ENCODE measurements around the gene PIPOX. TPM values are rescaled to one million over a fixed set of nuclear protein-coding genes. Genes with fewer than 3 reads are reported as not detected.

PIPOX gene
- total and polyA plus RNA-seq, 2 experiments from 2014 or later = 10.2 to 15.8 TPM

DNA sequence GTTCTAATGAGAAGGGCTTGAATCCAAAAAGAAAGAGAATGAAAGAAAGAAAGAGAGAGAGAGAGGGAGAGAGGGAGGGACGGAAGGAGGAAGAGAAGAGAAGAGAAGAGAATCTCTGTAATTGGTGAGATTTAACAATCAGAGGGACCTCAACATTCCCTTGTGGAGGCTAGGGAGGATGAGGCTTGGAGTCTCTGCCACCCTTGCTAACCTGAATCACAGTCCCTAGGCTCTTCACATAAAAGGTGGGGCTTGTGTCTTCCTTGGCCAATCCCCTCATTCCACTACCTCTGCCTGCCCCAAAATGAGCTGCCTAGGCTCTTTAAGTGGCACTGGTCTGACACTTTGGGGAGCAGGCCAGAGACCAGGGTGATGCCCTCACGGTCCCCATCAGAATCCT lies 30.1 kb downstream of the PIPOX start:
- Histone ChIP-seq H3K36me3 (replicated peaks; ENCODE audit: insufficient read depth, low read depth) (no peaks in the 10 kb centered on the region), H3K9me3 (ENCODE audit: low read depth) (no peaks in the 10 kb centered on the region), H2AFZ (no peak overlapping the region), H3K4me3 (no peak overlapping the region), H3K79me2 (no peaks in the 10 kb centered on the region), H3K27me3 (no peaks in the 10 kb centered on the region), H3K4me1 (ENCODE audit: insufficient read depth) (no peaks in the 10 kb centered on the region), H3K4me2 (no peak overlapping the region), H3K27ac (no peak overlapping the region), H3K9me2 (replicated peaks; ENCODE audit: insufficient read depth) (no peaks in the 10 kb centered on the region), H4K20me1 (ENCODE audit: insufficient read depth, poor library complexity, severe bottlenecking) (no peaks in the 10 kb centered on the region)
- 88% methylated on average over 2 of the region's 2 CpGs for WGBS (ENCODE audit: low lambda C conversion rate, missing lambda C conversion rate)
- TF ChIP-seq EZH2phosphoT487 (IDR thresholded peaks at IDR 0.05; ENCODE audit: low read depth, severe bottlenecking, unreplicated experiment) = no peak
- TF ChIP-seq, protein P1, sequence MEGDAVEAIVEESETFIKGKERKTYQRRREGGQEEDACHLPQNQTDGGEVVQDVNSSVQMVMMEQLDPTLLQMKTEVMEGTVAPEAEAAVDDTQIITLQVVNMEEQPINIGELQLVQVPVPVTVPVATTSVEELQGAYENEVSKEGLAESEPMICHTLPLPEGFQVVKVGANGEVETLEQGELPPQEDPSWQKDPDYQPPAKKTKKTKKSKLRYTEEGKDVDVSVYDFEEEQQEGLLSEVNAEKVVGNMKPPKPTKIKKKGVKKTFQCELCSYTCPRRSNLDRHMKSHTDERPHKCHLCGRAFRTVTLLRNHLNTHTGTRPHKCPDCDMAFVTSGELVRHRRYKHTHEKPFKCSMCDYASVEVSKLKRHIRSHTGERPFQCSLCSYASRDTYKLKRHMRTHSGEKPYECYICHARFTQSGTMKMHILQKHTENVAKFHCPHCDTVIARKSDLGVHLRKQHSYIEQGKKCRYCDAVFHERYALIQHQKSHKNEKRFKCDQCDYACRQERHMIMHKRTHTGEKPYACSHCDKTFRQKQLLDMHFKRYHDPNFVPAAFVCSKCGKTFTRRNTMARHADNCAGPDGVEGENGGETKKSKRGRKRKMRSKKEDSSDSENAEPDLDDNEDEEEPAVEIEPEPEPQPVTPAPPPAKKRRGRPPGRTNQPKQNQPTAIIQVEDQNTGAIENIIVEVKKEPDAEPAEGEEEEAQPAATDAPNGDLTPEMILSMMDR (IDR thresholded peaks at IDR 0.05; ENCODE audit: poor library complexity) = no peak
- TF ChIP-seq EZH2 (IDR thresholded peaks at IDR 0.05; ENCODE audit: borderline replicate concordance) = no peak
- no peak for DNase-seq (ENCODE audit: low spot score)

DNA sequence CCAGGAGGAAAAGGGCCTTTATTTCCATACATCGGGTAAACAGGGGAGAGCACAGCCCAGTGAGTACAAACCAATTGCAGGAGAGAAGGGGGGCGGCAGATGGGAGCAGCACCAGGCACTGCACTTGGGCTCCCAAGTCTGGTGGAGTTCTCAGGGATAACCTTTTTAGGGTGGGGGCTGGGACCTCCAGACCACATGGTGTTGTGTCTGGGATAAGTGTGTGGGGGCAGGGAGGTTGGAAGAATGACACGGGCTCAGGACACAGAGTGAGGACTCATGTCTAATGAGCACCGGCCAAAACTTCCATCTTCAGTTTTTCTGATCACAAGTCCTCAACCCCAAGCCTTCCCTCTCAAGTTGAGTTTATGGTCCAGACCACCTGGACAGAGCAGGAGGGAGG lies 30.6 kb downstream of the PIPOX start:
- no peak overlapping the region for H2AFZ ChIP-seq
- H3K27me3 ChIP-seq = no peaks in the 10 kb centered on the region
- H3K9me3 ChIP-seq (ENCODE audit: low read depth) = no peaks in the 10 kb centered on the region
- no peak overlapping the region for H3K4me3 ChIP-seq
- no peak overlapping the region for H3K27ac ChIP-seq
- H3K4me2 ChIP-seq = no peak overlapping the region
- no peaks in the 10 kb centered on the region for H3K79me2 ChIP-seq
- no peaks in the 10 kb centered on the region for H3K36me3 ChIP-seq (replicated peaks; ENCODE audit: insufficient read depth, low read depth)
- TF ChIP-seq, protein P1 (IDR thresholded peaks at IDR 0.05; ENCODE audit: poor library complexity) = no peak
- no peaks in the 10 kb centered on the region for H3K4me1 ChIP-seq (ENCODE audit: insufficient read depth)
- no peaks in the 10 kb centered on the region for H3K9me2 ChIP-seq (replicated peaks; ENCODE audit: insufficient read depth)
- DNase-seq (ENCODE audit: low spot score) = no peak
- H4K20me1 ChIP-seq (ENCODE audit: insufficient read depth, poor library complexity, severe bottlenecking) = no peaks in the 10 kb centered on the region
- 75% methylated on average over 4 of the region's 4 CpGs for WGBS (ENCODE audit: low lambda C conversion rate, missing lambda C conversion rate)

DNA sequence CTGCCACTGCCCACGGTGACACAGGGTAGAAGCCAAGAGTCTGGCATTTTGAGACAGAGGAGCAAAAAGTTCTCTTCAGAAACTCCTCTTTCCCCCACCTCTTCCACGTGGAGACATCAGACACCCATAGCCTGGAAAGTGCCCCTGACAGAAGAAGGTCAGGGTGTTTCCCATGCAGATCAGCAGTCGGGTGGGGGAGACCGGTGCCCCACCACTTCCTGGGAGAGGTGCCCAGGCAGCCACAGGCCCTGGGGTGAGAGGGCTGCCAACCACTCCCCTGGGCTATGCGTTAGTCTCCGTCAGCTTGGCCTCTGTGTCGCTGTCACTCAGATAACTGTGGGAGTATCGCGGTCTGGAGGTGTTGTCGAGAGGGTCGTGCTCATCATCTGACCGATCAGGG lies 31.5 kb downstream of the PIPOX start:
- Histone ChIP-seq H3K4me1 (ENCODE audit: insufficient read depth) (no peaks in the 10 kb centered on the region), H3K4me2 (no peak overlapping the region), H3K36me3 (replicated peaks; ENCODE audit: insufficient read depth, low read depth) (no peaks in the 10 kb centered on the region), H3K27me3 (no peaks in the 10 kb centered on the region), H3K9me2 (replicated peaks; ENCODE audit: insufficient read depth) (no peaks in the 10 kb centered on the region), H3K4me3 (no peak overlapping the region), H3K27ac (no peak overlapping the region), H3K9me3 (ENCODE audit: low read depth) (no peaks in the 10 kb centered on the region), H3K79me2 (no peaks in the 10 kb centered on the region), H4K20me1 (ENCODE audit: insufficient read depth, poor library complexity, severe bottlenecking) (no peaks in the 10 kb centered on the region), H2AFZ (no peak overlapping the region)
- TF ChIP-seq, protein P1 (IDR thresholded peaks at IDR 0.05; ENCODE audit: poor library complexity) = no peak
- TF ChIP-seq EZH2 (IDR thresholded peaks at IDR 0.05; ENCODE audit: borderline replicate concordance) (no peak), EZH2phosphoT487 (IDR thresholded peaks at IDR 0.05; ENCODE audit: low read depth, severe bottlenecking, unreplicated experiment) (no peak)
- 94% methylated on average over 12 of the region's 12 CpGs for WGBS (ENCODE audit: low lambda C conversion rate, missing lambda C conversion rate)
- DNase-seq (ENCODE audit: low spot score) = no peak

DNA sequence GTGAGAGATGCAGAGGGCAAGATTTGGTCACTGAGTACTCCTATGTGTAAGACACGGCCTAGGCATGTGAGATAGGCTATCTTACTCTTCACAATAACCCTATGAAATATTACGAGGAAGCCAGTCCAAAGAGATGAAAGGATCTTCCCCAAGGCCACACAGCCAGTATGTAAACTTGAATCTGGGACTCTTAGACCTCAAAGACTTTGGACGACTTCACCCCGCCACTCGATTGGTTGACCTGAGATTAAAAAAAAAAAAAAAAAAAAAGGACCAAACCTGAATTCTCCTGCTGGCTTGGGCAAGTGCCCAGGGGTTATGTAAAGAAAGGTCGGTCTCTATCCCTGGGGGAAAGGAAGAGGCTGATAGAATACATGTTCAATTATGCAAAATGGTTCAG lies 33.1 kb downstream of the PIPOX start:
- TF ChIP-seq EZH2phosphoT487 (IDR thresholded peaks at IDR 0.05; ENCODE audit: low read depth, severe bottlenecking, unreplicated experiment) (no peak), EZH2 (IDR thresholded peaks at IDR 0.05; ENCODE audit: borderline replicate concordance) (no peak)
- TF ChIP-seq, protein P1 (IDR thresholded peaks at IDR 0.05; ENCODE audit: poor library complexity) = no peak
- Histone ChIP-seq H3K27ac (no peak overlapping the region), H3K4me3 (no peak overlapping the region), H4K20me1 (ENCODE audit: insufficient read depth, poor library complexity, severe bottlenecking) (no peaks in the 10 kb centered on the region), H3K36me3 (replicated peaks; ENCODE audit: insufficient read depth, low read depth) (no peaks in the 10 kb centered on the region), H3K9me2 (replicated peaks; ENCODE audit: insufficient read depth) (no peaks in the 10 kb centered on the region), H3K27me3 (no peaks in the 10 kb centered on the region), H3K4me1 (ENCODE audit: insufficient read depth) (no peaks in the 10 kb centered on the region), H3K79me2 (no peaks in the 10 kb centered on the region), H3K4me2 (no peak overlapping the region), H3K9me3 (ENCODE audit: low read depth) (no peaks in the 10 kb centered on the region), H2AFZ (no peak overlapping the region)
- WGBS (ENCODE audit: low lambda C conversion rate, missing lambda C conversion rate) = 89% methylated on average over 6 of the region's 6 CpGs
- no peak for DNase-seq (ENCODE audit: low spot score)
